Activated T-helper 1 cell treated with anti-CD3 and anti-CD28 coated beads, Interleukin-2, amount 50 U/mL, for 16 hours (primary cell): Measurements from ENCODE around the gene MMP15.
A peak's percentile ranks its signal among the peaks of the same experiment; 100 is the strongest.
"Not testable (repeated sequence)": the region's sequence is repeated elsewhere in the genome, so short reads cannot be mapped to it uniquely, and the experiment has no call there.

Experiments
- DNase-seq, 2 donors: peaks; one replicate each; pipeline ENCODE4 v3.0.0-alpha.2; 2020; ENCODE audit warnings: low read depth in 1 of 2, low spot score in 1 of 2

Gene MMP15

DNA sequence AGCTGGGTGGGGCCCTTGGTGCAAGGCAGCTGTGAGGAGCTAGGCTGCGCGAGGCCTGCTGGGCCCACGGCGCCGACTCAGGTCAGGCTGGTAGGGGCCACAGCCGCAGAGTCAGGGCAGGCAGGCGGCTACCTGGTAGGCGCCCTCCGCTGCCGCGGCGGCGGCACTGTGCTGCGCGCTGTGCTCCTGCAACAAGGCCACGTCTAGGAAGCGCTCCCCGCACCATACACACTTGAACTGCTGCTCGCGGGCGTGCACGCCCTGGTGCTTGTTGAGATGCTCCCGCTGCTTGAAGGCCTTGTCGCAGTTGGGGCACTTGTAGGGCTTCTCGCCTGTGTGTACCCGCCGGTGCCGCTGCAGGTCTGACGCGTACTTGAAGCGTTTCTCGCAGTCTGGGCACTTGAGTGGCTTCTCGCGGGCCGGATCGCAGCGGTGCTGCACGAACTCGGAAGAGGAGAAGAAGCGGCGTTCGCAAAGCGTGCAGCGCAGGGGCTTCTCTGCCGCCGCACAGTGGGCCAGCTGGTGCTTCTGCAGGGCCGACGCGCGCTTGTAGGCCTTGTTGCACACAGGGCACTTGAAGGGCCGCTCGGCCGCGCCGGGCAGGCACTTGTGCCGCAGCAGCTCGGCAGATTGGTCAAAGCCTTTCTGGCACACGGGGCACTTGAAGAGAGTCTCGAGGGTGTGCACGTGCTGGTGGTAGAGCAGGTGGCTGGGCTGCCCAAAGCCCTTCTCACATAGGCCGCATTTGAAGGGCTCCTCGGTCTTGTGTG, 29.0 kb upstream of the MMP15 start:
- no peak for DNase-seq

DNA sequence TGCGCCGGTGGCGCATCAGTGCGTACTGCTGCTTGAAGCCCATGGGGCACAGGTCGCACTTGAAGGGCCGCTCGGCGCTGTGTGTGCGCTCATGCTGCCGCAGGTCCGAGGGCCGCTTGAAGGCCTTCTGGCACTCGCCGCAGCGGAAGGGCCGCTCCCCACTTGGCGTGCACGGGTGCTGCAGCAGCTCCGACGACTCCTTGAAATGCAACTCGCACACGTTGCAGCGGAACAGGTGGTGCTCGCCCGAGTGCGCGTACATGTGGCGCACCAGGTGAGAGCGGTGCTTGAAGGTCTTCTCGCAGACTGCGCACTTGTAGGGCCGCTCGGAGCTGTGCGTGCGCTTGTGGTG, 28.4 kb upstream of the MMP15 start:
- no peak for DNase-seq

DNA sequence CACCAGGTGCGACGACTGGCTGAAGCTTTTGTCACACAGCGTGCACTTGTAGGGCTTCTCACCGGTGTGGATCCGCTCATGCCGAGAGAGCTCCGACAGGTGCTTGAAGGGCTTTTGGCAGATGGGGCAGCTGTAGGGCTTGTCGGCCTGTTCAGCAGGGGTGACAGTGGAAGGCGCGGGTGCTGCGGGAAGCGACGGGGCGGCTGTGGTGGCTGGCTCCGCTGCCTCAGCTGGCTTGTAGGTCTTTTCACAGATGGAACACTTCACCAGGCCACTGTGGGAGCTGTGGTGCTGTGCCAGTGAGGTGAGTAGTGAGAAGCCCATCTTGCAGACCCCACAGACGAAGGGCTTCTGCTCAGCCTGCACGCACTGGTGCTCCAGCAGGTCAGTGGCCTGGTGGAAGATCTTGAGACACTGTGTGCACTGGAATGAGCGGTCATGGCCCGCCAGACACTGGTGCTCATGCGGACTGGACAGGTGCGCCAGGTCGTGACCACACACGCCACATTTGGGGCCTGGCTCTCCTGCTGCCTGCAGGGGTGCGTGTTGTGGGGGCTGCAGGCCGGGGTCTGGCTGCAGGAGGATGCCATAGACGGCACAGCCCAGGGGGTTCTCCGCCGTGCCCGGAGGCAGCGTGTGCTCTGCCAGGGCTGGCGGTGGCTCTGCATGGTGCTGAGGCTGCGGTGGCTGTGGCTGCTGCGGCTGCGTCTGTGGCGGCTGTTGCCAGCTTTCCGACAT, 27.9 kb upstream of the MMP15 start:
- no peak for DNase-seq

DNA sequence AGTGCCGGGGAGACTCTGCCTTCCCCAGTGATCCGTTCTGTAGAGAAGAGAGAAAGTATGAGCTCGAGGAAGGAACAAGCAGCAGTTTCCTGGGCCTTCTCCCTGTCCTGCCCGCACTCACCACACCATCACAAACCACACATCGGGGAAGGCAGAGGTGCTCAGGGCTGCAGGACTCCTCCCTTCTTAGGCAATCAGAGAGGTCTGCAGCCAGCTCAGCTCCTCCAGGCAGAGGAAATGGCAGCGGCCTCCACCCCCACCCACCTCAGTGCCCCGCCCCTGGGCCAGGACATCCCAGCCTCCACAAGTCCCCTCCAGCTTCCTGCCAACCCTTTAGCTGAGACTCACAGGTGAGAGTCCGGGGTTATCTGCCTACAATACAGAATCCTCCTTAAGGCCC, 27.1 kb upstream of the MMP15 start:
- peak in 1 of 2 donors; percentile 33 for DNase-seq

DNA sequence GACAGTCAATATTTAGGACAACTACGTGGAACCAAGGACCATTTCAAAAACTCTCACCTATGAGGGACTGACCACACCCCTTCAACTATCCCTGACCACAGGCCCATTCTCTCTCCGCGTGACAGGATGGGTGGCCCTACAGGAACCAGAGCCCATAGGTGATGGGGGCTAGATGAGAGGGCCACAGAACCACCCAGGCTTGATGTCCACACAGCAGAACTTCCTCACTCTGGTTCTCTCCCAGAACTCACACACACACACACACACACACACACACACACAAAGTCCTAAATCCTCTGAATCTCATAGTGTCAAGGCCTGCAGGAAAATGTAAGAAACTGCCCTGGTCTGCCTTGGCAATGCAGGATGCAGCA, 26.6 kb upstream of the MMP15 start:
- DNase-seq: no peak

DNA sequence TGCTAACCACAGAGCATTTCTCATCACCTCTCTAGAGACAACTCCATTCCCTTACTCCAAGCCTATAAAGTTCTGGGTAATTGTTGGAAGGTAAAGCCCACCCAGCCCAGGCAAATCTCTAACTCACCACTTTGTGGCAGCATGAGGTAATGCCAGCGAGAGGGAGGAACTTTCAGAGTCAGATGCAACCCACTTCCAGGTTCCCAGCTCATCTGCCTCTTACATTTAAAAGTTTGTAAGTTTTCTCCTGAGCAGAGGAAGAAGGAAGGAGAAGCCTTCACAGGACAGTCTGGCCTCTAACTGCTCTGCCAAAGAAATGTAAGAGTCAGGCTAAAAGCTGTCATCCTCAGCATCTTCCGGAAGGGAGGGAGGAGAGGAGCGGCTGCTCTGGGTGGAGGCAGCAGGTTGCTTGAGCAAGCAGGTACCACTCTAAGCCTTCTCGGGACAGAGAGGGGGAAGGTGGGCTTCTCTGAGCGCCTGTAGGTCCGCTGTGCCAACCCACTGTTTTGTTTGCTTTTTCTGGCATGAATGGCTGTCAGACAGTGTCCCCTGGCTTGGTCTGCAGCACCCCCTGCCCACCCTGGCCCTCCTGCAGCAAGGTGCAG, 26.1 kb upstream of the MMP15 start:
- no peak for DNase-seq

DNA sequence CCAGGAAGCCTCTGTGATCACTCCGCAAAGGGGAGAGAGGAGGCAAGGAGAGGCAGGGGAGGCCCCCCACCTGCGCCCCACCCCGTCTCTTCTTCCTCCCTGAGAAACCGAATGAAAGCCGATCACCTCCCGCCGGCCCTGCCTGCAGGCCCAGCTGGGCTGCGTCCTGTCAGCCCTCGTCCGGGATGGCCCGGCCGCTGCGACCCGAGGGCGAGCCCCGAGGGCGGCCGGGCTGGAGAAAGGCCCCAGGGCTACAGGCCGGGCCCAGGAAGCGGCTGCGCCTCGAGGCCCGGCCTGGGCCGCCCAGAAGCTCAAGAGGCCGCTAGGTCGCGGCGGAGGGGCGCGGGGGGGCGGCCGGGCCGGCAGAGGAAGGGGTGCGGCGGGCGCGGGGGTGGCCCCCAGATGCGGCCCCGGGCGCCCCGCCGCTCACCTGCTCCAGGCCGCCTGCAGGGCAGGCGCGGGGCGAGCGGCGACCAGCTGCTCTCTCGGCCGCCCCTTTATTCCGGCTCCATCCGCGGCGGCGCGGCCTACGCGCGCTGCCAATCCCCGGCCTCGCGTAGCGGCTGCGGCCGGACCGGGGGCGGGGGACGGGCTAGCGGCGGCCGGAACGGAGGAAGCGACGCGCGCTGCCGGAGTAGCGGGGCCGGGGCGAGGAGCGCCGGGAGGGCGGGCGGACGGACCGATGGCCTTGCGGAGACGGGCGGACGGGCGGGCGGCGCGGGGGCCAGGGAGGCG, 25.4 kb upstream of the MMP15 start, which contains the start of gene ZNF319:
Gene ZNF319, minus strand, starts transcription at position 702 of the 735 bp plus-strand sequence. CDS start 2,407 bp downstream, outside the sequence.
- no peak for DNase-seq

DNA sequence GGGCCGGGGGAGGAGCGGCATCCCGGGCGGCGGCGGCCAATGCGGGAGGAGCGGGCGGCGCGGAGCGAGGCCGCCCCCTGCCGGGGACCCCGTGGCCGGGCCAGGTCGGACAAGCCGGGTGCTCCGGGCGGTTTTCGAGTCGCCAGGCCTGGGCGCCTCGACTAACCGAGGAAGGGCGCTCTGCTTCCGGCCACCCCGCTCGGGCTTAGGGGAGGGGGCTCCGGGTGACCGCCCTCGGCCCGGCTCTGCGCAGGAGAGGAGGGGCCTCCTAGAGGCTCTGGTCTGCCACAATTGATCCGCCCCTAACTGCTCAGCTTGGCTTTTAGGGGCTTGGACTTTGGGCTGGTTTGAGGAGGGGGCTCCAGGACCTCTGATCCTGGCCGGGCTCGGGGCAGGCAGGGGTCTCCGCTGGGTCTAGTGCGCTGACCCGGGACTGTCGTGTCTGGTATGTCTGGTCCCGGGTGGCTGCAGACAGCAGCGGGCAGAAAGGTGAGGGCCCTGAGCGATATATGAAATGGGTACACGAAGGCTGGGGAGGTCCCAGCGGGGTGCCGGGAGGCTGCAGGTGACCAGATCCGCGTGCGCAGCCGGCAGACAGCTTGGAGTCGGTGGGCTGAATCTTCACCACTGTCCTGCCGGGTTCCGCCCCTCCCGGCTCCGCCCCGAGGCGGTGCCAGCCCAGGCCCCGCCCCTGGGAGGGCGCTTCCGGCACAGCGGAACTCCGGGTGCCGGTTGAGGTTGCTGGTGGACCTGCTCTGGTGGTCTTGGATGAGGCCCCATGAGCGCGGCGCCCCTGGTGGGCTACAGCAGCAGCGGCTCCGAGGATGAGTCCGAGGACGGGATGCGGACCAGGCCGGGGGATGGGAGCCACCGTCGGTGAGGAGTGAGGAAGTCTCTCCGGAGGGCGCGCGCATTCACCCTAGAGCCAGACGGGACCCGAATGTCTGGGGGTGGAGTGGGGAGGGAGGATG, 24.6 kb upstream of the MMP15 start, which contains the start of gene USB1:
Gene USB1, plus strand, starts transcription at position 702 of the 971 bp plus-strand sequence. Its CDS starts 77 bp downstream, at position 779.
- peak; percentile 65 to 78 for DNase-seq

DNA sequence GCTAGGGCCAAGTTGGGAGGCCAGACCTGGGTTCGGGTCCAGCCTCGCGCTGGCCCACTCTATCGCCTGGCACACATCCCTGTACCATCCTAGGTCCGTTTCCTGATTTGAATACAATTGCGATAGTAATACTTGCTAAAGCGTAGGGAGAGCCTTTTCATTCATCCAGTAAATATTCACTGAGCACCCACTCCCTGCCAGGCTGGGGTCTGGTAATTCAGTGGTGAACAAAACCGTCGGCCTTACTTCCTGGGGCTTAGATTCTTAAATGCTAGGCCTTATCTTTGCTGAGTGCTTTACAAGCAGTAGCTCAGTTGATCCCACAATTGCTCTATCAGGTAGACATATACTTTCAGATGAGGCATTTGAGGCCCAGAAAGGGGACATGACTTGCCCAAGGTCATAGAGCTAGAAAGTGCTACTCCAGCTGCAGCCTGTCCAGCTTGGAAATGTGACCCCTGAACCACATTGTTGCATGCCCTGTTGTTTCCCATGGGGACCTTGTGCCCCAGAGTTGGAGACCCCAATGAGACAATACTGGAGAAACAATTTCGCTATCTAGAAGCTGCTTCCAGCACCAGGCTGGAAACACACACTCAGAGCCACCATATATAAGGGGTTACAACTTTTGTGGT, 23.7 kb upstream of the MMP15 start:
- DNase-seq: no peak

DNA sequence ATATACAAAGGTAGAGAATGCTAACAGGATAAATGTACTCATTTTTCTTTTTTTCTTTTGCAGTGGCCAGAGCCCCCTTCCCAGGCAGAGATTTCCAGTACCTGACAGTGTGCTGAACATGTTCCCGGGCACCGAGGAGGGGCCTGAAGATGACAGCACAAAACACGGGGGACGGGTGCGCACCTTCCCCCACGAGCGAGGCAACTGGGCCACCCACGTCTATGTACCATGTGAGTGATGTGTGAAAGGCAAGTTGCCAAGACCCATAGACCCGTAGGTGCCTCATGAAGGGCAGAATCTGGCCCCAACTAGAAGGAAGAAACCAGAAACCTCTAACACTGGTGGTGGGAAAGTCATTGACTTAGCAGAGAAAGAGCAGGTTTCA, 23.1 kb upstream of the MMP15 start:
- DNase-seq: no peak

DNA sequence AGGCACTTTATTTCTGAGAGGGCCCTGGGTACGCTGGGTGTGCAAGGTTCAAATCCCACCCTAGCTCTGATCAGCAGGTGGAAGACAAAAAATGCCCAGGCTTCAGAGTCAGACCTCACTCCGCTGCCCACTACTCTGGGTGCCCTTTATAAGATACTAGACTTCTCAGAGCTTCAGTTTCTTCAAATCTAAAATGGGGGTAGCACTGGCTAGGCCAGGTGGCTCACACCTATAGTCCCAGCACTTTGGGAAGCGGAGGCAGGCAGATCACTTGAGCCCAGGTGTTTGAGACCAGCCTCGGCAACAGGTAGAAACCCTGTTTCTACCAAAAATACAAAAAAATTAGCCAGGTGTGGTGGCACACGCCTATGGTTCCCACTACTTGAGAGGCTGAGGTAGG, 22.6 kb upstream of the MMP15 start:
- DNase-seq: no peak

DNA sequence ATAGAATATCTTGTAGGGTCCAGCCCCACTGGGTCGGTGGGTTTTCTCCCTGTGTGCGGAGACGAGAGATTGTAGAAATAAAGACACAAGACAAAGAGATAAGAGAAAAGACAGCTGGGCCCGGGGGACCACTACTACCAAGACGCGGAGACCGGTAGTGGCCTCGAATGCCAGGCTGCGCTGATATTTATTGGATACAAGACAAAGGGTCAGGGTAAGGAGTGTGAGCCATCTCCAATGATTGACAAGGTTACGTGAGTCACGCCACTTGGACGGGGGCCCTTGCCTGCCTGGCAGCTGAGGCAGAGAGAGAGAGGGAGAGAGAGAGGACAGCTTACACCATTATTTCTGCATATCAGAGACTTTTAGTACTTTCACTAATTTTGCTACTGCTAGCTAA, 20.8 kb upstream of the MMP15 start:
- DNase-seq: not testable (repeated sequence)

DNA sequence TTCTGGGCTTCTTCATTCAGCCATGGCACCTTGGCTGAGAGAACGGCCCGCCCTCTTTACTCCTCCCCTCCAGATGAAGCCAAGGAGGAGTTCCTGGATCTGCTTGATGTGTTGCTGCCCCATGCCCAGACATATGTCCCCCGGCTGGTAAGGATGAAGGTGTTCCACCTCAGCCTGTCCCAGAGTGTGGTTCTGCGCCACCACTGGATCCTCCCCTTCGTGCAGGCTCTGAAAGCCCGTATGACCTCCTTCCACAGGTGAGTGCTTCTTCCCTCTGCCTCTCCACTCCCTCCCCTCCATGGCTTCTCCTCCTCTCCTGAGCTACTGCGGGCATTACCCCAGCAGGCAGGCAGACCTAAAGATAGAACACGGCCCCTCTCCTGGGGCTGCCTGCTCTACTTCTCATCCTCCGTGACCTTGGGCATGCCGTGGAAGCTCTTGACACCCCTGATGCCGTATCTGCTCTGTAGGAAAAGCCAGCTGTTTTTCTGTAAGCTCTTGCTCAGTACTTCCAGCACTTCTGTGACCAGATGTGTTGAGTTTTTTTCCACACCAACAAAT, 15.6 kb upstream of the MMP15 start:
- DNase-seq: no peak

DNA sequence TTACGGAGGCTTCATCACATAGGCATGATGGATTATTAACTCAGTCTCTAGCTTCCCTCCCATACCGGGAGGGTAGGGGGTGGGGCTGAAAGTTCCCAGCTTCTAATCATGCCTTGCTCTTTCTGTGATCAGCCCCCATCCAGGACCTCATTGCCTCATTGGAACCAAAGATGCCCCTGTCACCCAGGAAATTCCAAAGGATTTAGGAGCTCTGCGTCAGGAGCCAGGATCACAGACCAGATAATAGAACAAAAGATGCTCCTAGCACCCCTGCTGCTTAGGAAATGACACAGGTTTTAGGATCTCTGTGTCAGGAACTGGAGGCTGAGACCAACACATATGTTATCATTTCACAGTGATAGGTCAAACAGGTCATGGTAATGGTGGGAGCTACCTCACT, 14.7 kb upstream of the MMP15 start:
- no peak for DNase-seq

DNA sequence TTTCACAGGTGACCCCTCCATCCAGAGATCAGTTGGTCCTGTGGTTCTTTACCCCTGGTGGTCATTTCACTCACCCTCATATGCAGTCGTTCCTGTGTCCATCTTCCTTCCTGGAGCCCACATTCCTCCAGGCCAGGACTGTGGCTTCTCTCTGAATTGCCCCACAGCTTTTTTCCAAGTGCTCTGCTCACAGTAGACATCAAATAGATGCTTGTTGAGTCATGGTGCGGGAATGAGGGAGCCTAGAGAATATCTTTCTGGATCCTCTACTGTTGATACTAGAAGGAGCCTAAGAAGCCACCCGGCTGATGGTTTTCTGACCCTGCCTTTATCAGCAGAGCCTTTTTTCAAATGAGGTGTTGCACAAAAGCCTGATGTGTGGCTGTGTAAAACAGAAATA, 13.9 kb upstream of the MMP15 start:
- no peak for DNase-seq

DNA sequence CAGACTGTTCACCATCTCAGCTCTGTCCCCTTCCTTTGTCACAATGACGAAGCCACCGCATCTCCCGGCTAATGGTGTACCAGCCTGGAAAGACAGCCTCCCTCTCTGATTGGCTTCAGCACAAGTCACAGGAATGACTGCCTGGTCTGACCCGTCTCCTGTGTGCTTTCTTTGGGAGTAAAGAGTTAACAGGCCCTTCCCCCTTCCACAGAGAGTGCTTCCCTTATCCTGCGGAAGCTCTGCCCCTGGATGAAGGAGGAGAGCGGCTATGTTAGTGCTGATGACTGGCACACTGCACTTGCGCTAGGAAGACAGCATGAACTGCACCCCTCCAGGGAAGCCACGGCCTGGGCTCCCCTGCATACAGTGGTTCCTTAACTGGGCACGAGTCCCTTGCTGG, 13.1 kb upstream of the MMP15 start:
- DNase-seq: no peak

DNA sequence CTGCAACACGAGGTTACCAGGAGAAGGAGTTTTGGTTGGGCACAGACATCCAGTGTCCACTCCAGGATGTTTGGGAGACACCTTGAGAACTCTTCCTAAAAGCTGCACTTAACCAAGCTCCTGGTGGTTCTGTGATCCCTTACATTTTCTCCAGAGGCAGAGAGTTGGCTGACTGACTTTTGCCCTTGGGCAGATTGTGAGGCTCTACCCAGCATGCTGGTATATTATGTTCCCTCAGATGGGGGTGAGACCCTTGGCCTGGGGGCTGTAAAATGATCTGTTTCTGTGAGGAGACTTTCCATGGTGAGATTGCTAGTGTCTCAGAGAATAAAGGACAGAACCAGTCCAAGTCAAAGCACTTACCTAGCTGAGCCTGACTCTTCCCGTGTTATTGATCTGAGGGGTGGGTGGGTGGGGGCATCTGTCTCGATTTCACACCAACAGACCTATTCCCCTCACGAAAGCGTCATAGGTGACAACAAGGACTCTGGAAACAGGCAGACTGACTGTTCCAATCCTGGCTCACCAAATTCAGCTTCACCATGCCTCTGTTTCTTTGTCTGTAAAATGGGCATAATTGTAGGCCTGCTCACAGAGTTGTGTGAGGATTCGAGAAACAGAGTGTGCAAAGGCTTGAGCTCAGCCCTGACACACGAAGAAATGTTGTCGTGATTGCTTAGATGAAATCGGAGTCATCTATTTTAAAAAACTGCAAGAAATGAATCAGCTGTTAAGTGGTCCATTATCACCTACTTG, 12.2 kb upstream of the MMP15 start:
- DNase-seq: no peak

DNA sequence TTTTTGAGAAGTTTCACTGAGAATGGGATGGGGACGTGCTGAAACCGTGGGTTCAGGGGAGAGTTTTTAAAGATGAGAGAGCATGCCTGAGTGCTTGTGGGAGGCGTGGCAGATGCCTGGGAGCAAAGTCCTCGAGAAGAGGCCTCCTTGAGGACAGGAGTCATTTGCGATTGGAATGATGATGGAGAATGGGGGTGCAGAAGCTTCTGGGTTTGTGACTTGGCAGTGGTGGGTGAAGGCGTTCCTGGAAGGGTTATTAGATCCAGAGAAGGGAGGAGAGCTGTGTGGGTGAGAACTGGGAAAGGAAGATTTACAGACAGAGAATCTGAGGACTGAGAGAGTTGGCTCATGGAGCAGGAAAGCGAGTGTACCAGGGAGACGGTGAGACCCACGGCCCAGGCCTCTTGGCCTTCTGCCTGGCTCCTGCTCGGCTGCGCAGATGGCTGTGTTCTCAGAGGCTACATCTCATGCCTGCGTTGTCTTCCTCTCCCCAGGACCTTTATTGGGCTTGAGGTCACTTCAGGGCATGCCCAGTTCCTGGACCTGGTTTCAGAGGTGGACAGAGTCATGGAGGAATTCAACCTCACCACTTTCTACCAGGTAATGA, 8.6 kb upstream of the MMP15 start:
- DNase-seq: no peak
